Fibroblast of lung (primary cell): ENCODE data around the gene EPB41.

Experiments used
- EZH2 ChIP-seq: IDR thresholded peaks from 2 replicates; pipeline ENCODE4 v1.5.1; 2012; ENCODE audit warnings: low read length, control low read depth, mild to moderate bottlenecking; ENCODE audit errors: missing control alignments
- TF ChIP-seq, protein P1 (sequence below), 2 donors: IDR thresholded peaks in 1 of 2; conservative IDR thresholded peaks in 1 of 2; 1 replicate in 1 of 2; 2 replicates in 1 of 2; pipeline ENCODE4 v1.5.1; 2011 to 2012; ENCODE audit warnings: low read length in 2 of 2, control low read depth in 1 of 2, inconsistent platforms in 1 of 2, low read depth in 1 of 2, mild to moderate bottlenecking in 1 of 2

DNA sequence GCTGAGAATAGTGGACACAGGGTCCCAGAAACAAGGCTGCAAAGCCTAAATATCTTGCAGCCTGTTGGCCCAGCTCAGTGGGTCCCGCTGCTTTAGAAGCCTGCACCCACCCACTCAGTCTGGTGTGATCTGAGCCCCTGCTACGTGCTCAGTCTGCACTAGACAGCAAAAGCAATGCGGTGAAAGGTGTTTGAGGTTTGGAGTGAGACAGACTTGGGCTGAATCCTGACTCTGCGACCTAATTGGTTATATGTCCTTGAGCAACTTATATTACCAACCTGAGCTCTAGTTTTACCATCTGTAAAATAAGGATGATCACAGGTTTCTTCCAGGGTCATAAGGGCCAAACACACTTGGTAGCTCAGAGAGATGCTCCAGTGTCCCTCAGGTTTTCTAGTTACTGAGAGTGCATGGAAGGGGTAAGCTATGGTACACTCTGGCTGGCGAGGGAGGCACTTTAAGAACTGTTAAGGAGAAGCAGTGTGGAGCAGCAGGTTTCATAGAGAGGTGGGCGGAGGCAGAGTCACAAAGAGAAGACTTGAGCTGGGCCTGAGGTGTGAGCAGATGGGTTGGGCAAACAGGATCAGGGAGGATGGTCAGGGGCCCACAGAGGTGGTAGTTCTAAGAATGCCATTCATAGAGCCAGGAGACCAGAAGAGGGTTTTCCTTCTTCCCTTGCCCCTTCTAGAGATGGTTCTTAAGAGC lies 199.2 kb downstream of the EPB41 start:
- TF ChIP-seq, protein P1, sequence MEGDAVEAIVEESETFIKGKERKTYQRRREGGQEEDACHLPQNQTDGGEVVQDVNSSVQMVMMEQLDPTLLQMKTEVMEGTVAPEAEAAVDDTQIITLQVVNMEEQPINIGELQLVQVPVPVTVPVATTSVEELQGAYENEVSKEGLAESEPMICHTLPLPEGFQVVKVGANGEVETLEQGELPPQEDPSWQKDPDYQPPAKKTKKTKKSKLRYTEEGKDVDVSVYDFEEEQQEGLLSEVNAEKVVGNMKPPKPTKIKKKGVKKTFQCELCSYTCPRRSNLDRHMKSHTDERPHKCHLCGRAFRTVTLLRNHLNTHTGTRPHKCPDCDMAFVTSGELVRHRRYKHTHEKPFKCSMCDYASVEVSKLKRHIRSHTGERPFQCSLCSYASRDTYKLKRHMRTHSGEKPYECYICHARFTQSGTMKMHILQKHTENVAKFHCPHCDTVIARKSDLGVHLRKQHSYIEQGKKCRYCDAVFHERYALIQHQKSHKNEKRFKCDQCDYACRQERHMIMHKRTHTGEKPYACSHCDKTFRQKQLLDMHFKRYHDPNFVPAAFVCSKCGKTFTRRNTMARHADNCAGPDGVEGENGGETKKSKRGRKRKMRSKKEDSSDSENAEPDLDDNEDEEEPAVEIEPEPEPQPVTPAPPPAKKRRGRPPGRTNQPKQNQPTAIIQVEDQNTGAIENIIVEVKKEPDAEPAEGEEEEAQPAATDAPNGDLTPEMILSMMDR (conservative IDR thresholded peaks at IDR 0.05 in 1 of 2, IDR thresholded peaks at IDR 0.05 in 1 of 2; ENCODE audit: low read depth in 1 of 2, low read length in 2 of 2), result no peak
- TF ChIP-seq EZH2, result no peak
